Measurements from ENCODE around the gene ZNF428. TPM values are rescaled to one million over a fixed set of nuclear protein-coding genes. Genes with fewer than 3 reads are reported as not detected.
A peak's percentile ranks its signal among the peaks of the same experiment; 100 is the strongest.

ZNF428 gene
- total and polyA plus RNA-seq, 2 of the 8 experiments (the other 6 are each of a cell fraction or from before 2014, with no cell fraction given): 7.8 to 16.7 TPM

- Histone ChIP-seq H3K4me2 (ENCODE audit: insufficient read depth in 1 of 2, low read depth in 2 of 2, low read length in 2 of 2) (peak overlapping the region; percentile 69 to 75), H3K79me2 (ENCODE audit: control insufficient read depth in 1 of 2, insufficient read depth in 2 of 2, low read length in 2 of 2) (no peaks in the 10 kb centered on the region), H3K4me3 (ENCODE audit: extremely low read depth in 1 of 4, insufficient read depth in 2 of 4, low read depth in 3 of 4, low read length in 4 of 4) (peak overlapping the region; percentile 49 to 64 (median 56)), H3K36me3 (ENCODE audit: control insufficient read depth in 2 of 4, insufficient read depth in 4 of 4, low read length in 3 of 4) (peaks cover 0 to 13% (median 5%) of the 10 kb centered on the region in 4 experiments; a peak in 5 of 8 replicates), H2BK5ac (ENCODE audit: low read depth, low read length) (peak overlapping the region; percentile 87), H2AK5ac (ENCODE audit: low read depth, low read length) (no peak overlapping the region), H3K23me2 (ENCODE audit: low read depth, low read length) (peaks cover 21% of the 10 kb centered on the region; the same call in 1 of the 2 replicates), H3K27me3 (replicated peaks in 1 of 4; ENCODE audit: control insufficient read depth in 3 of 4, extremely low read depth in 1 of 4, insufficient read depth in 3 of 4, low read length in 3 of 4) (peaks cover 0 to 6% (median 2%) of the 10 kb centered on the region in 4 experiments; a peak in 3 of 7 replicates), H2BK20ac (ENCODE audit: low read length) (0 out of 2 replicates have a peak overlapping the region, but pooled peaks have one; percentile 34), H2BK12ac (ENCODE audit: low read depth, low read length) (peak overlapping the region; percentile 68), H3K4ac (replicated peaks; ENCODE audit: insufficient read length, low read depth, low read length) (peak overlapping the region; percentile 82), H2BK15ac (ENCODE audit: low read length) (peak overlapping the region; percentile 31; the same call in 1 of the 2 replicates), H3K14ac (ENCODE audit: insufficient read length) (no peak overlapping the region), H3K9ac (replicated peaks in 1 of 4; ENCODE audit: extremely low read depth in 1 of 4, low read depth in 3 of 4, low read length in 3 of 4) (peak overlapping the region in 3 of 4 experiments; percentile 72 to 78 (median 77); a peak in 6 of 7 replicates), H4K91ac (replicated peaks; ENCODE audit: insufficient read length, low read length) (peak overlapping the region; percentile 55), H3K18ac (ENCODE audit: extremely low read depth, low read length) (peak overlapping the region; percentile 78), H3K79me1 (ENCODE audit: low read depth, low read length) (no peaks in the 10 kb centered on the region), H3K9me3 (ENCODE audit: insufficient read depth in 2 of 2, low read depth in 1 of 2, low read length in 1 of 2) (no peaks in the 10 kb centered on the region), H3K27ac (ENCODE audit: low read depth, low read length) (peak overlapping the region; percentile 62; the same call in 1 of the 2 replicates), H4K5ac (ENCODE audit: insufficient read length, low read depth, low read length) (peak overlapping the region; percentile 34), H2AFZ (ENCODE audit: low read length) (peak overlapping the region; percentile 75), H3K56ac (replicated peaks; ENCODE audit: insufficient read length, low read depth, low read length) (no peak overlapping the region), H4K8ac (ENCODE audit: extremely low read depth, insufficient read depth, low read length) (peak overlapping the region; percentile 97; the same call in 1 of the 2 replicates), H3K4me1 (replicated peaks in 1 of 4; ENCODE audit: control insufficient read depth in 3 of 4, insufficient read depth in 4 of 4, low read length in 3 of 4) (peaks cover 8 to 15% (median 9%) of the 10 kb centered on the region in 4 experiments), H3K23ac (ENCODE audit: insufficient read length) (no peak overlapping the region), H4K20me1 (replicated peaks in 1 of 2; ENCODE audit: control insufficient read depth in 1 of 2, insufficient read depth in 2 of 2, low read length in 2 of 2) (no peaks in the 10 kb centered on the region), H2BK120ac (replicated peaks; ENCODE audit: low read depth, low read length) (no peak overlapping the region)
- DNase-seq (ENCODE audit: low read depth in 1 of 2, low spot score in 2 of 2): peak in 1 of 2 experiments; percentile 47
- 84% methylated on average over 26 of the region's 26 CpGs; no CpG with 5 or more reads in 1 of the 2 experiments for WGBS, 2 experiments (ENCODE audit: extremely low coverage in 1 of 2, insufficient coverage in 1 of 2, insufficient read length in 1 of 2, insufficient replicate concordance in 2 of 2, low coverage in 1 of 2, low lambda C conversion rate in 2 of 2, missing lambda C conversion rate in 1 of 2)
- TF ChIP-seq CBX5 (IDR thresholded peaks at IDR 0.05; ENCODE audit: low read depth, low read length) (no peak), TAF1 (IDR thresholded peaks at IDR 0.05; ENCODE audit: low read depth, low read length) (no peak), GABPA (IDR thresholded peaks at IDR 0.05; ENCODE audit: borderline replicate concordance, insufficient read depth, low read length) (no peak), USF2 (IDR thresholded peaks at IDR 0.05; ENCODE audit: low read length) (no peak), SP2 (IDR thresholded peaks at IDR 0.05; ENCODE audit: low read length) (no peak), CEBPB (IDR thresholded peaks at IDR 0.05; ENCODE audit: low read depth, low read length) (no peak), HDAC2 (IDR thresholded peaks at IDR 0.05; ENCODE audit: borderline replicate concordance in 1 of 2, low read depth in 2 of 2, low read length in 2 of 2) (no peak), SP4 (IDR thresholded peaks at IDR 0.05; ENCODE audit: low read length) (no peak), JUND (IDR thresholded peaks at IDR 0.05; ENCODE audit: low read length) (no peak), CREB1 (IDR thresholded peaks at IDR 0.05) (no peak)
- POLR2A ChIA-PET (ENCODE audit: partially characterized antibody): interaction anchor here (1.2 to 2.2 kb wide), 4 partner anchors 9 to 88 kb away, joined by 3 to 6 read pairs (median 4); partner anchors contain the start of genes IRGQ, SMG9 and ZNF576
- CTCF ChIA-PET (ENCODE audit: partially characterized antibody): interaction anchor here (1.2 to 1.8 kb wide), 6 partner anchors 8 to 41 kb away, joined by 3 to 5 read pairs (median 4); no protein-coding TSS in a partner anchor
- no peak for FAIRE-seq
Observed at GRCh38 chr19:43667126-43667875, 47.9 kb upstream of the ZNF428 start.
